GM19328 (cell line): Measurements from ENCODE around the gene EDIL3.

Experiments
- ATAC-seq: cut with Tn5 transposase; IDR thresholded peaks from one replicate; pipeline ENCODE4 v1.9.1; 2021; ENCODE audit warnings: mild to moderate bottlenecking, moderate library complexity; ENCODE audit not compliant: unreplicated experiment

Gene EDIL3

DNA sequence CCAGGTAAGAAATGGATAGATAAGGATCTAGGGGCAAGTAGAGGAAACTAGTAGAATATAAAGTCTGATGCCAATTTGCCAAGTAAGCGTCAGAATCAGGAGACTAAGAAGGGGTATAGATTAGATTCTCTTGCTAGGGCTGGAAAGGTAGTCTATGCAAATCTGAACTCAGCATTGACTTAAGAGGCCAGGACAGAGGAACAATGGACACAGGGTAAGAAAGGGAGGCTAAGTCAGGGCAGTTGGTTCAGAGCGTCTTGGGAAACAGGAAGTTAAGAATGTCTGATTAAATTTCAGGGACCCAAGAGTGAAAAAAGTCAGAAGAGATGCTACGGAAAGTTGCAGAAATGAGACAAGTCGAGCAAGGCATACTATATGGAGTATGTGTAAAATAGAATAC lies 400.8 kb downstream of the EDIL3 start:
- no peak for ATAC-seq

DNA sequence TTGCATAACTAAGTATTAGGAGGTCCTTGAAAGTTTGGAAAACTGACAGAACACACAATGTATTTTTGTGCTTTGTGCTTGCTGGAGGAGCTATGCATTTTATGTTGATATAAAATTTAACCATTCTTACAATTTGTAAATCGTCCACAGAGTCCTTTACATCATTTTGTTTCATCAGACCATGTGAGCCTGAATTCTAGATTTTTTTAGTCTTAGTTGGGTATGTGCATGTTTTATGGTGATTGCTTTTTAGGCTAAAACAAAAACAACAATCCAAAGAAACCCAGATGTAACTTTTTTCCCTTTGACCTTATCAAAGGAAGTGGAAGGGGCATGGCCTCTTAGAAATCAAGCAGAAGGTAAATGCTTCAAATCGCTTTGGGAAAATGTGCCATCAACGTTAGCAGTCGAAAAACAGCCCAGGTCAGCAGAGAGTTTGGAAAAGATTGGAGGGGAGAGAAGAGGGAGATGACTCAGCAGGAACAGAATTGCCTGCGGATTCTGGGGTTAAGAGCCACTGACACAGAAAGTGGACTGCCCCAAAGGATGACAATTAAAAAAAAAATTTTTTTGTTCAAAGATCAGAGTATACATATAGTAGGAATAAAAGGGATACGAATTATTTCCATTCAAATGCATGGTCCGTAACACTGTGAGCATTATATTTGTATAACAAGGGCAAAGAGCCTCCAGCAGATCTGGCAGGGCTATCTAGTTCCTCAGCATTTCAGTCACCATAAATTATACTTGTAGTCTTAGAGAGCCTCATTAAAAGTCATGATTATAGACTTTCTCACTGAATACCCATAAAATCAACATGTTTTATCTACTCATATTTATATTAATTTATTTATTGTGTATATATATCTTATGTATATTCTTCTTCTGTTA lies 410.5 kb downstream of the EDIL3 start:
- ATAC-seq: no peak

DNA sequence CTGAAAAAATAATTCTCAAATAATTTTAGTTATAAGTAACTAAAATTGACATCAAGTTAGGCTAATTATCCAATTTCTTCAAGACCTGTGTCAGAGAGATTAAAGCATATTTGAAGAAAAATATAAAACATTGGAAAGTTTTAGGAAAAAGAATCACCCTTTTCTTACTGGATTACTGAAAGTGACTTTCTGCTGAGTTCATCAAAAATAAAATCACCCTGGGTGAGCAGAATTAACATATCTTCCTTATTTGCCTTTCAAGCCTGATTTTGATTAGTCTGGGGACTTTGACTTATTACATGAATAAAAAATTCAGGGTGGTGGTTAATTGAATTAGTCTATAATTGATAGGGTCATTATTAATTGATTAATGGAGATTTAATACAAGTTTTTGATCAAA lies 411.8 kb downstream of the EDIL3 start:
- no peak for ATAC-seq

DNA sequence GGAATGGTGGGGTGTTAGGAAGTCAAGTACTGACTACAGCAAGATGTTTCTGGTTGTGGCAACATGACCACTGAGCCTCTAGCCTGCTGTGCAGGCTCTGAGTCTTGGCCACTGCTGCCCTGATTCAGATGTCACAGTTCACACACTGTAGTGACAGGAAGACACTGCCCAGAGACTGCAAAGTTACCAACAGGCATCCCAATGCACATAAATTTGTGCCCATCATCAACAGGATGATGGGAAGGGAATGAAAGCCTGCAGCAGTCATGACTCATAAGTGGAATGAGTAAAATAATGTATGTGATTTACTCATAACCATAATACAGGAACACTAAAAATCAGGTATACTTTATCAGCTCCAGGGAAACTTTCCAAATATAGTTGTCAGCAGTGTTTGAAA lies 412.4 kb downstream of the EDIL3 start:
- no peak for ATAC-seq

DNA sequence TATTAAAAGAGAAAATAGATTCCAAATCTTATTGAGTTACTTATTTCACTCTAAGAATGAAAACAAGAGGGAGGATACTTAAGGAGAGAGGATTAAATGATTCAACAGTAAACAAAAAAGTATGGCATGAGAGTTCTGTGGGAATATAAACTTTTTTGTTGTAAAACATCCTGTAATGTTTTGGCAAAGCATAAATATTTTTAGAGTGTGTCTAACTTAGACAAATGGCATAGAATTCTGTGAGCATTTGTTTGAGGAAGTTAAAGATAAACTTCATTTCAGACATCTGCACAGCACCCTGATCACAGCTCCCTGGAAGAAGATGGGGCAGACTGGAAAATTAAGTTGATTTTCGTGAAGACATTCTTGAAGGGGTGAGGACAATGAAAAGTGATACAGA lies 417.3 kb downstream of the EDIL3 start:
- ATAC-seq: no peak

DNA sequence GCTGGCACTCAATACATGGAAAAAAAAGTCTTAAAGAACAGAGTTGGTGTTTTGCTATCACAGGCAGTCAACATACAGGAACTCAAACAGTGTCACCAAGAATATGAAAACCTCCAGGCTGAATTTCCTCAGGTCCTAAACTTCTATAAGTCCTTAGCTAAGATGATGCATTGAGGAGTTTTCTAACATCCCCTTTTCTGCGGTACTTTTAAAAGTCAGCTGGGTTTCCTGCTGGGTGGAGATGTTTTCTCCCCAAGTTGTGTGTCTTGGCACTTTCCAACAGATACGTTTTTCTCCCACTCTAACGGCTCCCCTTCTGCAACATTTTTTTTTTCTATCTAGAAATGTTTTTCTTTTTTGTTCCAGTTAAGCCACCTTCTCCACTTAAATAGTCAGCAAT lies 419.2 kb downstream of the EDIL3 start:
- no peak for ATAC-seq

DNA sequence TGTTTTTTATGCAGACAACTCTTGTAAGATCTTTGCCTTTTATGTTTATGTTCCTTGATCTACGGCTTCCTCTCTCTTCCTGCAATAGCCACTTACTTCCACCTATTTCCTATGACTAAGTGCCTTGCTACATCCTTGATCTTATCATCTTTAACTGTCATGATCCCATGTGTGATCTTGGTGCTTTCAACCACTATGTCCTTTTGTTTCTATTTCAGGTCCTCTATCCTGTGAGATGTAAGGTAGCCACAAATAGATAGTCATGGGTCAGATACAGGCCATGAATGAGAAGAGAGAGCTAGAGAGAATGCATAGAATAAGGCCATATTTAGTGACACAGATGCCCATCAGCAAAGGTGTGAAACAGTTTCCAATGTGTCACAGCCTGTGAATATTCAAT lies 420.4 kb downstream of the EDIL3 start:
- no peak for ATAC-seq

DNA sequence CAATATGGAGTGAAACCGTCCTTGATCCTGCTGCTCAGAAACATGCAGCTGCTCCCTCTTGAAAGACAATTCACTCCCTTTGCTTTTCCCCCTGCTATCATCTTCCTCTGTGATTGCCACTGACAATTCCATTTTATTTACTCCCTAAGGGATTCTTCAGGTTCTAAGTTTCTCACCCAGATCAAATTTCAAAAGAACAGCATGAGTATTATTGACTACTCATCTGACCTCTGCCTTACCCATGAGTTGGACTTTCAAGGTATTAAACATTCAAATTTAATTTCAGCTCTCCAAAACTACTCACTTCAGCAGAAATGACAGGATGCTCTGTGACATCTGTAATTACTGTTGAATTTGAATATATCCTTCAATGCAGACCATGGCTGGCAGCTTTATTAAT lies 427.5 kb downstream of the EDIL3 start:
- no peak for ATAC-seq

DNA sequence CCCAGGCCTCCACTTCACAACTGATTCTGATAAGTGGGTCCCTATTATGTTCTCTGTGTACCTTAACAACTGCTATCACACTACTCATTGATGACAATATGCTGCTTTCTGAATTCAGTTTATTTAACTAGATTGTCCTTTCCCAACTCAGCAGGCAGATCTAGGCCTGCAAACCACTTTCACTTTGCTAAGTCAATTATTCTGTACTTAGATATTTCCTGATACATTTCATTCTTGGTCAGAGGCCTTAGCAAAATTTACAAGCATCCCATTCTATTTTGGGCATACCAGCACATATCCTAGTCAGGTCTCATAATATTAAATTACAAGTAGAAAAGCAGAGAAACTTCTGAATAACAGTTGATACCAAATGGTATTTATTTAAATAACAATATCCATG lies 428.3 kb downstream of the EDIL3 start:
- no peak for ATAC-seq

DNA sequence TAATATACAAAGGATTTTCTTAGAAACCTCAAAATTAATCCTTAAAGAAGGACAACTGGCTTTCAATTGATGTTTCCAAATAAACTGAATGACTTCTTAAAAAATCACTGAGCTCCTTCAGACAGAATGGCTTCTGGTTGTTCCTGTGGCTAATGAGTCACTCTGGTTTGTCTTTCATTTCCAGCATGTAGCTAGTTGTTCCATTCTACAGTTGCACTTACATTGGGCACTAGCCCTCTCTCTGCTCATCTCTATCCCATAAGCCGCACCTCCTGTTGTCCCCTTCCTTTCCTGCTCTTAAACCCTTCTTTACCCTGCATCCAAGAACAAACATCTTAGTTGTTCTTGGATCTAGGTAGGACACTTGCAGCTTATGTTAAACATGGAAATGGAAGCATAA lies 428.8 kb downstream of the EDIL3 start:
- no peak for ATAC-seq

DNA sequence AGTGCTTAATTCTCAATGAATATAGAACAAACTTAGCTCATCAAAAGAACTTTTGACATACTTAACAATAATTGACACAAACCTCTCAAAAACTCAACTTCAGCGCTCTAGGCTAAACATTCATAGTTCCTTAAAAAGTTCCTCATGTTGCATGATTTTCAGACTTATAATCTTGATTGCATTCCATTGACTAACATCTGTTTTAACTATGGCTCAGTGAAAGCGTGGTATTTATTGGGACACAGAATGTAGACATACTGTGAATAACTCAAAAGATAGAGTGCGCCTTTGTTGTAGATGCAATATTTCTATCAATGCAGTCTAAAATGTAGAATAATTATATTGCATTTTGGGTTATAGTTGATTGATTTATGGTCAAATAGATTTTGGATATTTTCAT lies 436.9 kb downstream of the EDIL3 start:
- ATAC-seq: no peak

DNA sequence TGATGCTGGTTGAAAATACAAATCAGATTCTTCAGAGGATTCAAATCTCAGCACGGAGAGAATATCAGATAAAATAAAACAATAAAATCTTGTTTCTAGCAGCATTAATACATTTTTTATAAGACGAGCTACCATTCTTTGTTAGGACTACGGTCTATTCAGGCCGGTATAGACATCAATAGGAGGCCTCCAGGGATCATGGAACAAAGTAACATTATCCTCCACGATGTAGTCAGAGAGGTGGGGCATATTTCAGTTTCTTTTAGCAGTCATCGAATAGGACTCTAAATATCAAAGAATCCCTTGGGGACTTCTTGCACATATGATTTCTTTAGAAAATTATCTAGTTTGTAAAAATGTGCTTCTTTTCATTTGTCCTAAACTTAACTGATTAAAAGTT lies 438.2 kb downstream of the EDIL3 start:
- no peak for ATAC-seq

DNA sequence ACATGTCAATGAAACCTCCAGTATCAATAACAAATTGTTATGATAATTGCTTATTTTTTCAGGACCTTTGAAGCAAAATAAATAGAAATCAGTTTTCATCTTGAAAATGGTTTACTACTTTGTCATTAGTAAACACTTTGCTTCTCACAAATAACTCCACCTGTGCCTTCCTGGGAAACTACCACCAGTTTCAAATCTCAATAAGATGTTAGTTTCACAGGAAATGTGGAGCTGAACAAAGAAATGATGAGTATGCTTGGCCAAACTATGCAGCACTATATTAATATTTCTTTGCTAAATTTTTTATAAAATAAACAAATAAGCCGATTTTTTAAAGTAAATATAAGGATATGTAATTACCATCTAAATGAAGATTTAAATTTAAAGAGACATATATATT lies 442.5 kb downstream of the EDIL3 start:
- ATAC-seq: no peak

DNA sequence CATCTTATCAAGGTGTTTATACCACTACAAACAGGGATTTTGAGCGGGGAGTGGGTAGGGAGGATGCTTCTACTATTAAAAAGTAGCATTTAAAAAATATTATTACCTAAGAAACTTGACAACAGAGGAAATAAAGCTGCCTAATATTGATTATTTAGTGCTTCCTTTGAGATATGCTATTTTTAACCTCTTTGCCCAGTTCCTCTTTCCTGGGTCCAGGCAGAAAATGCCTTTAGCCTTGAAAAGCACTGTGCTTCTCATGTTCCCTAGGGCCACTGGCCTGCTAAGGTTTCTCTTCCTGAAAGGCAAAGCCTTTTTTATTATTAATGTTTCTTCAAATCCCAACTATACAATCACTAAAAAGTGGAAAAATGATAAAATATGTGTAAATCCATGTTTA lies 446.8 kb downstream of the EDIL3 start:
- no peak for ATAC-seq

DNA sequence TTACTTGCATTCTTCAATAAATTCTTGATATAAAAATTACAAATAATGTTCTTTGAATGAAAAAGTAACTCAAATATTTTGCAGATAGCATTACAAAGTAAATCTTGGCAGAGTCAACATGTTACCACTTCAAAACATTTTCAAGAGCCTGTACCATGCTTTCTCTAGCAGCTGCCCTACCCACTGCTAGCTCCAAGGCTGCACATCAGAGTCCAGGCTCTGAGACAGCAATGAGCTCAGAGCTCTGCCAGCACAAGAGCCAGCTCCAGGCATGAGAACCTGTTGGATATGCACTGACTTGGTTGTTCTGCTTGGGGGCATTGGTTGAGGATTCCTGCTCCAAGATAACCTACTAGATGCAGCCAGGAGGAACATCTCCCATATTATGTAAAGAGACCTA lies 452.7 kb downstream of the EDIL3 start:
- ATAC-seq: no peak

DNA sequence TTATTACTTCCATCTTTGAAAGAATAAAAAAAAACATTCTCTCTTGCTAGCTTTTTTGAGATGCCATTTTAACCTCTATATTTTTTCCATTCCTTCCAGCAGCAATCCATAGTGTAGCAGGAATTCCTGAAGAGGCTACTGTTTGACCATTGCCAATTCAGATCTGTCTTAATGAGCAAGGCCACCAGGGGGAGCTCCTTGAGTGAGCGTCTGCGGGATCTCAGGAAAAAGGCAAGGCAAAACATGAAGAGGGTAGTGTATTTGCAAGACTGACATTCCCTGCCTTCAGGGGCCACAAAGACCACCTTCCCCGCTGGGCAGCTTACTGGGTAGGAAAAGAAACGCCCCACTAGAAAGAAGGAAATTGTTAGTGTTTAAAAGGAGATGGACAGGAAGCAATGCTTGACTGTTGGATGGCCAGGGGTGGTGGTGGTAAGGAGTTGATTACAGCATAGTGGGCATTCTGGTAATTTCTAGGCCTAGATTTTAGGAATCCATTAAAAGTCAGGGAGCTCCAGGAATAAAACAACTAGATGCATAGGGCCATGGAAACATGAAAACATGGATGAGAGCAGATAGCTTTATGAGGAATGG lies 457.4 kb downstream of the EDIL3 start:
- no peak for ATAC-seq

DNA sequence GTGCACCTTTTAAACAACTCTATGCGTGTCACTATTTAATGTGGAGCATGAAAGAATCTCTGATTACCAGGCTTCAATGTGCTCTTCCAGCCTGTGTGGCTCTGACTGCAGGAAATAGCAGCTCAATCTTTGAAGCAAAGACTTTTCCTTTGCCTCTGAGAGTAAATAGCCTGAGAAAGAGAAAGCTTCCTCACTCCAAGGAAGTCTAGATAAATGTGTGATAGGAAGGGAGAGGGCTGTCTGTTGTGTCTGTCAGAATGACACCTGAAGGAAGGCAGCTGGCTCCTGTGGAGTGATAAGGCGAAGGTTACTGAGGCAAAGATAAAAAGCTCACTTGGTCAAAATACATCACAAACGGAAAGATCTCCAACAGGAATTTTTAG lies 458.7 kb downstream of the EDIL3 start:
- ATAC-seq: no peak

DNA sequence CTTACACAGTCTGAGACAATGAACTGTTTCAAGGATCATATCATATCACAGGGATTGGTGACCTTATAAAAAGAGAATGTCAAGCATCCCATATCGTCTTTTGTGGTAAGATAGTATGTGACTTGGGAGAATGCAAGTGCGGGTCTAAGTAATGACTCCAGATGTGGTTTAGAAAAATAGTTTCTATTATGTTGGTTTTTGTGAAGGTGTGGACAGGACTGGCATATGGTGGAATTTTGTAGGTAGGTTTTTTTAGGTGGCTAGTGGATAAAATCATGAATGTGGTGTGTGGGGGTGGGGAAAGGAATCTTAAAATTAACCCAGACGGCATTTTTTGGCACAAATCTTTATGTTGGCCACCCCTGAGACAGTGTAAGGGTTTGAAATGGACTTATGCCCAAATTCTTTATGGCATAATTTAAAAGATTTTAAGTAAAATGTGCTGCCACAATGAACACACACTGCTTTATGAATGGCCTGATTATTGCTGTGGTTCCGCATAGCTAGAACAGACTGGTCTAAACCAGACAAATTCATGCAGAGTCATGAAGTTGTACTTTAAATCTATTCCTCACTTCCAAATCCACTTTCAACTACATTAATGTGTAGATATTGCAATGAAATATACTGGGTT lies 459.2 kb downstream of the EDIL3 start:
- no peak for ATAC-seq

DNA sequence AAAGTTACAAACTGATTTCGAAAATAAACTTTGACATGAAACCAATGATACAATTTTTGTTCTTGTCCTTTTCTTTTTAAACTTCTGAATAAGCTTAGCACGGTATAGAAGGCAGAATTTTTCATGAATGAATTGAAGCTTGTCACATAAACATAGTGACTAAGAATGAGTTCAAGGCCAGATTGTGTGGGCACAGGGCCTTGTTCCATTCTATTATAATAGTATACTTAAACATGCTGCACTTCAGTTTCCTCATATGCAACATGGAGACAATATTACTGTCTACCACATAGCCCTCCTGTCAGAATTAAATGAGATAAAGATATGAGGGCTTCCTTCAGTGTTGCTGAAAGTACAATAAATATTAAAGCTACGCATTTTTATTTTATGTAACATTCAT lies 459.8 kb downstream of the EDIL3 start:
- ATAC-seq: no peak

DNA sequence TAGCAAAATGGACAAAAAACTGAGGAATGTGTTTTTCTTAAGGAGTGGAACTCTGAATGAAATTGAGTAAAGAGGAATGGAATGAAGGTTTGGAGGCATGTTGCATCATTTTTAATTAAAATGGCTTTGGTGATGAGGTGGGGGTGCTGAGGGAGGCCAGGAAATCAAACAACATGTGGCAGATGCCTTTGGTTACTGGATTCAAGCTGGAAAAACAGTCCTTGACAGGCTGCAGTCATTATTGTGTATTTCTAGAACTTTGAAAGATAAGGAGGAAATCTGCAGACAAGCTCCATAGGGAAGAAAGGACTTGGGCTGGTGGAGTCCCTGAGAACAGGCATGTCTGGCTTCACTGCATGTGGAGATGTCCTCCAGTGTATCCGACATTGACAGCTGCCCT lies 460.5 kb downstream of the EDIL3 start:
- no peak for ATAC-seq

DNA sequence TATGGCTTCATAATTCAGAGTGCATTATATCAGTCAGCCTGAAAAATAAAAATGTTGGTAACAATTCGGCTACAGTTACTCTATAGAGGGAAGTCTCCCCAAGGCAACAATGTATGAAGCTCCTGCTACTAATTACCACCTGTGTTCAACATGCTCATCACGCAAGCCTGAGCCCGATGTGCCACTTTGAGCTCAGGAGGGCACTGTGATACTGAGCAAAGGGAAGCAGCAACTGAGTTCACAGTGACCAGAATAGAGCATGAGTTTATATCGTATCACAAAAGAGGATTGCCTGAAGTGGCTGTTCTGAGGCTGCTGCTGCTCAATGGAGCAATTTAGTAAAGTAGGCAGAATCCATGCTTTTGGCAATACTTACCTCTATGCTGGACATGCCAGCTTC lies 462.0 kb downstream of the EDIL3 start:
- ATAC-seq: no peak

DNA sequence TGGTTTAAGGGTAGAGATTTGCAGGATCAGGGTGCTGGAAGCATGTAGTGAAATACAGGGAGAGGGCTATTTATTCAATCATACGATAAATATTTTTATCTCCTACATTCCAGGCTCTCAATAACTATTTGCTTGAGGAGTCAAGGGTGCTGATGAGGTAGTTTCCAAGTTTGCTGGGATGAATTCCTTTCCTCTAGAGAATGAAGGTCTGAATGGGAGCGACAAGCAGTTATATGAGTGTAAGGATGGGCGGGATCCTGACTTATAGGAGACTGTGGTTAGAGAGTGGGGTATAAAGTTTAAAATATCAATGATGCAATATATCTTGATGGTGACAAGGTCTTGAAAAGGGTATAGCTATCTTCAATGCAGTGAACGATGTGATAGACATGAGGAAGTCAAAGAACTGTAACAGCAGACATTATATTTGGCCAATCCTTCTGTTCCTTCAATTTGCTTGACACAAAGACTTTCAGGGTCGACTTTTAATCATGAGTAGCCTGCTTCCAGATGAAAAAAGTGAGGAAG lies 462.9 kb downstream of the EDIL3 start:
- no peak for ATAC-seq
